HCT116 (cell line): Measurements from ENCODE around the gene LCP1. TPM values are rescaled to one million over a fixed set of nuclear protein-coding genes. Genes with fewer than 3 reads are reported as not detected.

ENCODE experiments used
- ATAC-seq: fragments of 200-7000 bp; cut with Tn5 transposase; 2 replicates; pipeline ENCODE4 v1.9.1; 2020; ENCODE audit warnings: mild to moderate bottlenecking, moderate library complexity
- BruUV-seq: library from RNA; stranded (reverse); fragments of 400-500 nt; replicated peaks from 2 replicates; lab custom pipeline; 2021; lab: Mats Ljungman, UMichigan
- CTCF ChIA-PET: fragments of 300-600 bp; sonication (Branson Sonifier 250); formaldehyde crosslinking; loops from one replicate; lab custom pipeline; 2021; ENCODE audit warnings: antibody characterized with exemption; lab: Charles Lee
- POLR2A ChIA-PET: fragments of 300-600, 350-600 bp; sonication (Branson Sonifier 250); formaldehyde crosslinking; loops from one replicate; lab custom pipeline; 2021; ENCODE audit warnings: antibody characterized with exemption; lab: Charles Lee
- RAD21 ChIA-PET, 2 experiments: fragments of 300-600 bp; sonication (Branson Sonifier 250); formaldehyde crosslinking; loops; one replicate each; lab custom pipeline; 2023; ENCODE audit warnings: low total read pairs in 2 of 2; ENCODE audit not compliant: uncharacterized antibody in 2 of 2, unreplicated experiment in 2 of 2, low non-redundant PET in 1 of 2; lab: Charles Lee
- DNase-seq: peaks from one replicate; pipeline ENCODE4 v3.0.0-alpha.2; 2010; ENCODE audit warnings: low read depth, low spot score
- H2AFZ ChIP-seq: fragments of 200-600 bp; shearing (Covaris generic), sonication (generic); 2 replicates; pipeline ENCODE4 v1.6.1; 2017; ENCODE audit warnings: low read depth, mixed run types, mixed read lengths, antibody characterized with exemption, low read length; ENCODE audit not compliant: poor library complexity, severe bottlenecking
- H3K27ac ChIP-seq: 2 replicates; pipeline ENCODE4 v1.5.1; 2012; ENCODE audit warnings: low read depth, low read length
- H3K27me3 ChIP-seq: fragments of 200-600 bp; sonication (generic); 2 replicates; pipeline ENCODE4 v1.6.1; 2016; ENCODE audit warnings: mixed run types, low read length, mixed read lengths; ENCODE audit not compliant: insufficient read depth
- H3K36me3 ChIP-seq, 2 experiments: fragments of 200-500 bp in 1 of 2; fragments of 200-600 bp in 1 of 2; sonication (Bioruptor generic) in 1 of 2; sonication (generic) in 1 of 2; 2 replicates each; pipeline versions ENCODE4 v1.5.1 to v1.6.1; 2014 to 2016; ENCODE audit warnings: low read length in 2 of 2, inconsistent platforms in 1 of 2, mixed read lengths in 1 of 2, mixed run types in 1 of 2; ENCODE audit not compliant: insufficient read depth in 2 of 2, control insufficient read depth in 1 of 2
- H3K4me1 ChIP-seq, 2 experiments: fragments of 200-600 bp in 1 of 2; sonication (generic) in 1 of 2; 2 replicates each; pipeline versions ENCODE4 v1.5.1 to v1.6.1; 2012 to 2017; ENCODE audit warnings: low read length in 2 of 2, inconsistent platforms in 1 of 2, mild to moderate bottlenecking in 1 of 2, mixed read lengths in 1 of 2, mixed run types in 1 of 2, moderate library complexity in 1 of 2; ENCODE audit not compliant: insufficient read depth in 2 of 2, control insufficient read depth in 1 of 2
- H3K4me2 ChIP-seq: fragments of 200-600 bp; sonication (generic); 2 replicates; pipeline ENCODE4 v1.6.1; 2017; ENCODE audit warnings: mixed run types, low read length, mixed read lengths
- H3K4me3 ChIP-seq, 2 experiments: fragments of 200-600 bp in 1 of 2; sonication (generic) in 1 of 2; replicated peaks in 1 of 2; 2 replicates each; pipeline ENCODE4 v1.5.1; 2011 to 2016; ENCODE audit warnings: low read length in 2 of 2, control low read depth in 1 of 2, low read depth in 1 of 2, mild to moderate bottlenecking in 1 of 2, mixed read lengths in 1 of 2, mixed run types in 1 of 2
- H3K79me2 ChIP-seq: fragments of 200-600 bp; sonication (generic); 2 replicates; pipeline ENCODE4 v1.6.1; 2017; ENCODE audit warnings: mild to moderate bottlenecking, mixed run types, low read length, moderate library complexity, mixed read lengths; ENCODE audit not compliant: insufficient read depth
- H3K9ac ChIP-seq: fragments of 200-600 bp; sonication (generic); 2 replicates; pipeline ENCODE4 v1.6.1; 2016; ENCODE audit warnings: low read length, mixed read lengths
- H3K9me2 ChIP-seq: fragments of 200-600 bp; sonication (generic), shearing (Covaris generic); 2 replicates; pipeline ENCODE4 v1.6.1; 2017; ENCODE audit warnings: mixed run types, mild to moderate bottlenecking, moderate library complexity; ENCODE audit not compliant: insufficient read depth
- H3K9me3 ChIP-seq, 2 experiments: fragments of 200-500 bp in 1 of 2; fragments of 200-600 bp in 1 of 2; sonication (Bioruptor generic) in 1 of 2; sonication (generic) in 1 of 2; 2 replicates each; pipeline ENCODE4 v1.6.1; 2014 to 2017; ENCODE audit warnings: low read length in 2 of 2, mixed read lengths in 2 of 2, inconsistent platforms in 1 of 2, low read depth in 1 of 2, mild to moderate bottlenecking in 1 of 2, mixed run types in 1 of 2, moderate library complexity in 1 of 2; ENCODE audit not compliant: control insufficient read depth in 1 of 2, insufficient read depth in 1 of 2
- H4K20me1 ChIP-seq: fragments of 200-600 bp; sonication (generic), shearing (Covaris generic); 2 replicates; pipeline ENCODE4 v1.6.1; 2017; ENCODE audit warnings: mixed run types, mild to moderate bottlenecking, moderate library complexity; ENCODE audit not compliant: insufficient read depth
- CEBPB ChIP-seq: IDR thresholded peaks from 2 replicates; pipeline ENCODE4 v1.6.1; 2012; ENCODE audit warnings: low read depth
- EGR1 ChIP-seq: IDR thresholded peaks from 2 replicates; pipeline ENCODE4 v1.6.1; 2012; ENCODE audit warnings: low read depth
- ELF1 ChIP-seq: IDR thresholded peaks from 2 replicates; pipeline ENCODE4 v1.6.1; 2012; ENCODE audit warnings: low read depth, borderline replicate concordance
- JUND ChIP-seq: IDR thresholded peaks from 2 replicates; pipeline ENCODE4 v1.6.1; 2012
- POLR2A ChIP-seq: IDR thresholded peaks from 2 replicates; pipeline ENCODE4 v1.7.0; 2011; ENCODE audit warnings: borderline replicate concordance; ENCODE audit not compliant: insufficient read depth, insufficient read length; ENCODE audit errors: extremely low read depth
- POLR2AphosphoS5 ChIP-seq: IDR thresholded peaks from 2 replicates; pipeline ENCODE4 v1.6.1; 2011; ENCODE audit warnings: mild to moderate bottlenecking, low read depth, low read length, moderate library complexity
- RAD21 ChIP-seq: IDR thresholded peaks from 2 replicates; pipeline ENCODE4 v1.6.1; 2012; ENCODE audit warnings: low read depth, mild to moderate bottlenecking
- SIN3A ChIP-seq: IDR thresholded peaks from 2 replicates; pipeline ENCODE4 v1.6.1; 2012; ENCODE audit warnings: low read depth
- SP1 ChIP-seq: IDR thresholded peaks from 2 replicates; pipeline ENCODE4 v1.6.1; 2012; ENCODE audit warnings: low read depth
- SRF ChIP-seq: IDR thresholded peaks from 2 replicates; pipeline ENCODE4 v1.6.1; 2012; ENCODE audit warnings: low read depth
- TCF7L2 ChIP-seq: IDR thresholded peaks from 2 replicates; pipeline ENCODE4 v1.7.0; 2011; ENCODE audit warnings: borderline replicate concordance, inconsistent platforms; ENCODE audit not compliant: insufficient read depth, insufficient read length; ENCODE audit errors: extremely low read depth
- ZFX ChIP-seq: fragments of 450-650 bp; IDR thresholded peaks from 2 replicates; pipeline ENCODE4 v1.6.1; 2017
- ZNF274 ChIP-seq: fragments of 200-500 bp; sonication (Bioruptor generic); IDR thresholded peaks from 2 replicates; pipeline ENCODE4 v1.6.1; 2014; ENCODE audit warnings: mild to moderate bottlenecking, low read depth, low read length, inconsistent platforms
- intact Hi-C: fragments of 100-400 bp; cut with micrococcal nuclease; formaldehyde crosslinking; loops from 2 replicates; pipeline ENCODE4 v1.10.0; 2022
- total RNA-seq: library from RNA; stranded (reverse); gene quantifications from one replicate; pipeline ENCODE4 v1.2.1, GENCODE V29; 2021; ENCODE audit not compliant: unreplicated experiment
- TF ChIP-seq, protein P1 (sequence below), 3 experiments: fragments of 200-600 bp in 1 of 3; sonication (generic) in 1 of 3; IDR thresholded peaks in 2 of 3; conservative IDR thresholded peaks in 1 of 3; 2 replicates each; pipeline ENCODE4 v1.5.1; 2012 to 2017; ENCODE audit warnings: low read depth in 2 of 3, low read length in 2 of 3, antibody characterized with exemption in 1 of 3, borderline replicate concordance in 1 of 3, control low read depth in 1 of 3, mild to moderate bottlenecking in 1 of 3, mixed read lengths in 1 of 3, mixed run types in 1 of 3, moderate library complexity in 1 of 3; ENCODE audit not compliant: insufficient read depth in 1 of 3
- TF ChIP-seq, protein P2 (sequence below): IDR thresholded peaks from 2 replicates; pipeline ENCODE4 v1.6.1; 2012
- TF ChIP-seq, protein P3 (sequence below): IDR thresholded peaks from 2 replicates; pipeline ENCODE4 v1.6.1; 2012; ENCODE audit warnings: low read depth
- TF ChIP-seq, protein P4 (sequence below): IDR thresholded peaks from 2 replicates; pipeline ENCODE4 v1.6.1; 2011; ENCODE audit warnings: mild to moderate bottlenecking, low read length, moderate library complexity; ENCODE audit not compliant: insufficient replicate concordance; ENCODE audit errors: extremely low read depth
- TF ChIP-seq, protein P5 (sequence below): IDR thresholded peaks from 2 replicates; pipeline ENCODE4 v1.6.1; 2012

LCP1 gene
- total RNA-seq, 1 experiment from 2014 or later: 2.2 TPM

DNA sequence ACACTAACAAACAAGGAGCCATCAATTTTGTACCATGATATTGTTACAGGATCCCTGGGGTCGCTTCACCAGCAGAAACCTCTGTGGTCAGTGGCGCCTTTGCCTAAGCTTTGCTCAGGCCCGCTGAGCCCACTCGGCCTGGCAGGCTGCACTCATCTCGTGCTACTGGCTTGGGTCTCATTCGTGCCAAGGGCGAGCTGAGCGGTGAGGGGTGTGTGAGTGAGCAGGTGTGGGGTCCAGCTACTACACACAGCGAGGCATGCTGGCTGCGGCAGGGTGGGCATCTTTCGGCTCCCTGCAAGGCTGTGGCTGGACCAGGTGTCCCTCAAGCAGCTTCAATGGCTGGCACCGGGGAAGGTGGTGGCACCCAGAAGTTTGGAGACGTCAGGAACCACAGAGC, 96.2 kb downstream of the LCP1 start:
- H3K36me3 ChIP-seq: no peaks in the 10 kb centered on the region
- ChIA-PET POLR2A (no interaction called here), RAD21 (no interaction called here), CTCF (no interaction called here)
- H3K79me2 ChIP-seq: no peaks in the 10 kb centered on the region
- no peaks in the 10 kb centered on the region for H4K20me1 ChIP-seq
- H3K4me3 ChIP-seq: no peak overlapping the region
- no peak overlapping the region for H3K4me2 ChIP-seq
- H3K9me2 ChIP-seq: no peaks in the 10 kb centered on the region
- H3K9ac ChIP-seq: no peak overlapping the region
- intact Hi-C loops: no loop called here
- no peaks in the 10 kb centered on the region for H3K4me1 ChIP-seq
- TF ChIP-seq RAD21 (no peak), SP1 (no peak), ELF1 (no peak), POLR2A (no peak), ZNF274 (no peak), TCF7L2 (no peak), SRF (no peak), CEBPB (no peak), POLR2AphosphoS5 (no peak), JUND (no peak), EGR1 (no peak), SIN3A (no peak), ZFX (no peak)
- TF ChIP-seq, protein P1, sequence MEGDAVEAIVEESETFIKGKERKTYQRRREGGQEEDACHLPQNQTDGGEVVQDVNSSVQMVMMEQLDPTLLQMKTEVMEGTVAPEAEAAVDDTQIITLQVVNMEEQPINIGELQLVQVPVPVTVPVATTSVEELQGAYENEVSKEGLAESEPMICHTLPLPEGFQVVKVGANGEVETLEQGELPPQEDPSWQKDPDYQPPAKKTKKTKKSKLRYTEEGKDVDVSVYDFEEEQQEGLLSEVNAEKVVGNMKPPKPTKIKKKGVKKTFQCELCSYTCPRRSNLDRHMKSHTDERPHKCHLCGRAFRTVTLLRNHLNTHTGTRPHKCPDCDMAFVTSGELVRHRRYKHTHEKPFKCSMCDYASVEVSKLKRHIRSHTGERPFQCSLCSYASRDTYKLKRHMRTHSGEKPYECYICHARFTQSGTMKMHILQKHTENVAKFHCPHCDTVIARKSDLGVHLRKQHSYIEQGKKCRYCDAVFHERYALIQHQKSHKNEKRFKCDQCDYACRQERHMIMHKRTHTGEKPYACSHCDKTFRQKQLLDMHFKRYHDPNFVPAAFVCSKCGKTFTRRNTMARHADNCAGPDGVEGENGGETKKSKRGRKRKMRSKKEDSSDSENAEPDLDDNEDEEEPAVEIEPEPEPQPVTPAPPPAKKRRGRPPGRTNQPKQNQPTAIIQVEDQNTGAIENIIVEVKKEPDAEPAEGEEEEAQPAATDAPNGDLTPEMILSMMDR (IDR thresholded peaks at IDR 0.05 in 2 of 3, conservative IDR thresholded peaks at IDR 0.05 in 1 of 3; ENCODE audit: borderline replicate concordance in 1 of 3, insufficient read depth in 1 of 3, low read depth in 2 of 3, low read length in 2 of 3): no peak
- TF ChIP-seq, protein P2, sequence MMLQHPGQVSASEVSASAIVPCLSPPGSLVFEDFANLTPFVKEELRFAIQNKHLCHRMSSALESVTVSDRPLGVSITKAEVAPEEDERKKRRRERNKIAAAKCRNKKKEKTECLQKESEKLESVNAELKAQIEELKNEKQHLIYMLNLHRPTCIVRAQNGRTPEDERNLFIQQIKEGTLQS: no peak
- TF ChIP-seq, protein P3, sequence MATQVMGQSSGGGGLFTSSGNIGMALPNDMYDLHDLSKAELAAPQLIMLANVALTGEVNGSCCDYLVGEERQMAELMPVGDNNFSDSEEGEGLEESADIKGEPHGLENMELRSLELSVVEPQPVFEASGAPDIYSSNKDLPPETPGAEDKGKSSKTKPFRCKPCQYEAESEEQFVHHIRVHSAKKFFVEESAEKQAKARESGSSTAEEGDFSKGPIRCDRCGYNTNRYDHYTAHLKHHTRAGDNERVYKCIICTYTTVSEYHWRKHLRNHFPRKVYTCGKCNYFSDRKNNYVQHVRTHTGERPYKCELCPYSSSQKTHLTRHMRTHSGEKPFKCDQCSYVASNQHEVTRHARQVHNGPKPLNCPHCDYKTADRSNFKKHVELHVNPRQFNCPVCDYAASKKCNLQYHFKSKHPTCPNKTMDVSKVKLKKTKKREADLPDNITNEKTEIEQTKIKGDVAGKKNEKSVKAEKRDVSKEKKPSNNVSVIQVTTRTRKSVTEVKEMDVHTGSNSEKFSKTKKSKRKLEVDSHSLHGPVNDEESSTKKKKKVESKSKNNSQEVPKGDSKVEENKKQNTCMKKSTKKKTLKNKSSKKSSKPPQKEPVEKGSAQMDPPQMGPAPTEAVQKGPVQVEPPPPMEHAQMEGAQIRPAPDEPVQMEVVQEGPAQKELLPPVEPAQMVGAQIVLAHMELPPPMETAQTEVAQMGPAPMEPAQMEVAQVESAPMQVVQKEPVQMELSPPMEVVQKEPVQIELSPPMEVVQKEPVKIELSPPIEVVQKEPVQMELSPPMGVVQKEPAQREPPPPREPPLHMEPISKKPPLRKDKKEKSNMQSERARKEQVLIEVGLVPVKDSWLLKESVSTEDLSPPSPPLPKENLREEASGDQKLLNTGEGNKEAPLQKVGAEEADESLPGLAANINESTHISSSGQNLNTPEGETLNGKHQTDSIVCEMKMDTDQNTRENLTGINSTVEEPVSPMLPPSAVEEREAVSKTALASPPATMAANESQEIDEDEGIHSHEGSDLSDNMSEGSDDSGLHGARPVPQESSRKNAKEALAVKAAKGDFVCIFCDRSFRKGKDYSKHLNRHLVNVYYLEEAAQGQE: no peak
- TF ChIP-seq, protein P4, sequence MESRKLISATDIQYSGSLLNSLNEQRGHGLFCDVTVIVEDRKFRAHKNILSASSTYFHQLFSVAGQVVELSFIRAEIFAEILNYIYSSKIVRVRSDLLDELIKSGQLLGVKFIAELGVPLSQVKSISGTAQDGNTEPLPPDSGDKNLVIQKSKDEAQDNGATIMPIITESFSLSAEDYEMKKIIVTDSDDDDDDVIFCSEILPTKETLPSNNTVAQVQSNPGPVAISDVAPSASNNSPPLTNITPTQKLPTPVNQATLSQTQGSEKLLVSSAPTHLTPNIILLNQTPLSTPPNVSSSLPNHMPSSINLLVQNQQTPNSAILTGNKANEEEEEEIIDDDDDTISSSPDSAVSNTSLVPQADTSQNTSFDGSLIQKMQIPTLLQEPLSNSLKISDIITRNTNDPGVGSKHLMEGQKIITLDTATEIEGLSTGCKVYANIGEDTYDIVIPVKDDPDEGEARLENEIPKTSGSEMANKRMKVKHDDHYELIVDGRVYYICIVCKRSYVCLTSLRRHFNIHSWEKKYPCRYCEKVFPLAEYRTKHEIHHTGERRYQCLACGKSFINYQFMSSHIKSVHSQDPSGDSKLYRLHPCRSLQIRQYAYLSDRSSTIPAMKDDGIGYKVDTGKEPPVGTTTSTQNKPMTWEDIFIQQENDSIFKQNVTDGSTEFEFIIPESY: no peak
- TF ChIP-seq, protein P5, sequence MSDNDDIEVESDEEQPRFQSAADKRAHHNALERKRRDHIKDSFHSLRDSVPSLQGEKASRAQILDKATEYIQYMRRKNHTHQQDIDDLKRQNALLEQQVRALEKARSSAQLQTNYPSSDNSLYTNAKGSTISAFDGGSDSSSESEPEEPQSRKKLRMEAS: no peak
- DNase-seq: no peak
- H3K9me3 ChIP-seq: no peaks in the 10 kb centered on the region
- no TSS peak for BruUV-seq
- no peak overlapping the region for H3K27ac ChIP-seq
- H3K27me3 ChIP-seq: no peaks in the 10 kb centered on the region
- no peak for ATAC-seq
- no peak overlapping the region for H2AFZ ChIP-seq
